Mesendoderm (in vitro differentiated cells): ENCODE measurements around the gene AP4M1.

Source experiments
- DNase-seq: peaks from one replicate; pipeline ENCODE4 v3.0.0; 2013
- H2AK5ac ChIP-seq: 2 replicates; pipeline ENCODE4 v1.6.1; 2013; ENCODE audit warnings: low read length, inconsistent platforms
- H2BK120ac ChIP-seq: 2 replicates; pipeline ENCODE4 v1.6.1; 2013; ENCODE audit warnings: low read depth, mild to moderate bottlenecking, low read length, moderate library complexity, mixed read lengths
- H2BK15ac ChIP-seq: replicated peaks from 2 replicates; pipeline ENCODE4 v1.6.1; 2013; ENCODE audit warnings: low read depth, mild to moderate bottlenecking, moderate library complexity
- H2BK5ac ChIP-seq: 2 replicates; pipeline ENCODE4 v1.6.1; 2013; ENCODE audit warnings: low read length, inconsistent platforms
- H3K18ac ChIP-seq: 2 replicates; pipeline ENCODE4 v1.6.1; 2013; ENCODE audit warnings: mild to moderate bottlenecking, low read length, mixed read lengths
- H3K23ac ChIP-seq: one replicate; pipeline ENCODE4 v1.6.1; 2013; ENCODE audit warnings: low read length
- H3K27ac ChIP-seq: 2 replicates; pipeline ENCODE4 v1.5.1; 2013; ENCODE audit warnings: low read depth, mild to moderate bottlenecking, inconsistent platforms, low read length, moderate library complexity
- H3K27me3 ChIP-seq: 2 replicates; pipeline ENCODE4 v1.6.1; 2013; ENCODE audit warnings: low read length, control low read depth, mild to moderate bottlenecking, inconsistent platforms; ENCODE audit not compliant: insufficient read depth, poor library complexity
- H3K36me3 ChIP-seq: 2 replicates; pipeline ENCODE4 v1.6.1; 2013; ENCODE audit warnings: low read length, inconsistent platforms; ENCODE audit not compliant: control insufficient read depth, insufficient read depth
- H3K4ac ChIP-seq: one replicate; pipeline ENCODE4 v1.6.1; 2013; ENCODE audit warnings: low read depth, mild to moderate bottlenecking, low read length, moderate library complexity
- H3K4me1 ChIP-seq: 2 replicates; pipeline ENCODE4 v1.6.1; 2013; ENCODE audit warnings: low read depth, low read length, inconsistent platforms; ENCODE audit not compliant: control insufficient read depth
- H3K4me2 ChIP-seq: 2 replicates; pipeline ENCODE4 v1.6.1; 2013; ENCODE audit warnings: low read length
- H3K4me3 ChIP-seq: 2 replicates; pipeline ENCODE4 v1.5.1; 2013; ENCODE audit warnings: mild to moderate bottlenecking, low read length
- H3K56ac ChIP-seq: one replicate; pipeline ENCODE4 v1.6.1; 2013; ENCODE audit warnings: low read length
- H3K79me1 ChIP-seq: 2 replicates; pipeline ENCODE4 v1.6.1; 2013; ENCODE audit warnings: low read length, inconsistent platforms
- H3K79me2 ChIP-seq: 2 replicates; pipeline ENCODE4 v1.6.1; 2013; ENCODE audit warnings: mild to moderate bottlenecking, low read length; ENCODE audit not compliant: control insufficient read depth, insufficient read depth
- H3K9ac ChIP-seq: 2 replicates; pipeline ENCODE4 v1.6.1; 2013; ENCODE audit warnings: low read length, inconsistent platforms
- H4K5ac ChIP-seq: one replicate; pipeline ENCODE4 v1.6.1; 2013; ENCODE audit warnings: low read length
- H4K8ac ChIP-seq: one replicate; pipeline ENCODE4 v1.6.1; 2013; ENCODE audit warnings: low read depth, mild to moderate bottlenecking, control low read depth, low read length, moderate library complexity
- WGBS: extraction: QIAGEN DNeasy Blood & Tissue Kit; methylation state at CpG from one replicate; pipeline ENCODE4 v1.1.7; 2013; ENCODE audit warnings: low lambda C conversion rate, missing lambda C conversion rate; ENCODE audit not compliant: insufficient coverage; ENCODE audit errors: extremely low coverage; 5-methylcytosine and 5-hydroxymethylcytosine counted together

AP4M1 gene

DNA sequence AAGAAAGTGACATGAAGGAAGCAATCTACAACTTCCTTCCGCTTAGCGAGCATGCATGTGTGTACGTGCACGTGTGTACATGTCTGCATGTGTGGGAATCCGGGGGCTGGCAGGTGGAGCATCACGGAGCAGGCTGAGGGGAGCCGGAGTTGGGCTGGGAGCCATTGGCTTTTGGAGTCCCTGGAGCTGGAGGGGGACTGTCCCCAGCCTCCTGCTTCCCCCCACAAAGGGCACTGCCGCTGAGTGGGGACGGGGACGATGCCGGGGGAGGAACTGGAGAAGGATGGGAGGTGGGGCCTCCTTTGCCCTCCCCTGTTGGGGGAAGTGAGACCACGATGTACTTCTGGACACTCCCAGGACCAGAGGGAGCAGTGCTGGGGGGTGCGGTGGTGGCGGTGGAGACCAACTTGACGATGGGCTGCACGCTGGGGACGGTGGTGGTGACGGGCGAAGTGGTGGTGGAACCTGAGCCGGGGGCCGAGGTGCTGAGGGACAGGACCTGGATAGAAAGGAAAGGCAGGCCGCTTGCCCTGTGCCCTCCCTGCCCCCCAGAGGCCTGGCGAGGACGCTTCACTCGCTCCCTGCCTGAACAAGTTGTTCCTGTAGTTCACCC, 5.8 kb downstream of the AP4M1 start:
- Histone ChIP-seq H3K4me1 (no peaks in the 10 kb centered on the region), H3K79me1 (peaks cover 4% of the 10 kb centered on the region), H2BK5ac (no peak overlapping the region), H3K27me3 (no peaks in the 10 kb centered on the region), H2BK120ac (no peak overlapping the region), H3K36me3 (peaks cover 3% of the 10 kb centered on the region), H3K4ac (no peak overlapping the region), H4K5ac (no peak overlapping the region), H3K18ac (no peak overlapping the region), H3K9ac (no peak overlapping the region), H2BK15ac (no peak overlapping the region), H3K79me2 (peaks cover 2% of the 10 kb centered on the region), H4K8ac (no peak overlapping the region), H3K23ac (no peak overlapping the region), H2AK5ac (no peak overlapping the region), H3K56ac (no peak overlapping the region), H3K4me3 (no peak overlapping the region), H3K4me2 (no peak overlapping the region), H3K27ac (no peak overlapping the region)
- WGBS: no CpG with 5 or more reads among the region's 25 CpGs
- no peak for DNase-seq

- H3K56ac ChIP-seq: no peak overlapping the region
- H3K18ac ChIP-seq: no peak overlapping the region
- no peak overlapping the region for H2AK5ac ChIP-seq
- H3K27me3 ChIP-seq: no peaks in the 10 kb centered on the region
- H3K9ac ChIP-seq: no peak overlapping the region
- H3K36me3 ChIP-seq: peaks cover 3% of the 10 kb centered on the region
- peaks cover 2% of the 10 kb centered on the region for H3K79me1 ChIP-seq
- no peak overlapping the region for H3K23ac ChIP-seq
- no peak overlapping the region for H4K8ac ChIP-seq
- no peak overlapping the region for H3K4ac ChIP-seq
- H3K27ac ChIP-seq: no peak overlapping the region
- DNase-seq: no peak
- H3K4me3 ChIP-seq: no peak overlapping the region
- no peak overlapping the region for H2BK15ac ChIP-seq
- H3K79me2 ChIP-seq: no peaks in the 10 kb centered on the region
- no peaks in the 10 kb centered on the region for H3K4me1 ChIP-seq
- no peak overlapping the region for H2BK5ac ChIP-seq
- H3K4me2 ChIP-seq: no peak overlapping the region
- H4K5ac ChIP-seq: no peak overlapping the region
- H2BK120ac ChIP-seq: no peak overlapping the region
- no CpG with 5 or more reads among the region's 11 CpGs for WGBS
Observed at GRCh38 chr7:100107890-100108289, 6.4 kb downstream of the AP4M1 start.

DNA sequence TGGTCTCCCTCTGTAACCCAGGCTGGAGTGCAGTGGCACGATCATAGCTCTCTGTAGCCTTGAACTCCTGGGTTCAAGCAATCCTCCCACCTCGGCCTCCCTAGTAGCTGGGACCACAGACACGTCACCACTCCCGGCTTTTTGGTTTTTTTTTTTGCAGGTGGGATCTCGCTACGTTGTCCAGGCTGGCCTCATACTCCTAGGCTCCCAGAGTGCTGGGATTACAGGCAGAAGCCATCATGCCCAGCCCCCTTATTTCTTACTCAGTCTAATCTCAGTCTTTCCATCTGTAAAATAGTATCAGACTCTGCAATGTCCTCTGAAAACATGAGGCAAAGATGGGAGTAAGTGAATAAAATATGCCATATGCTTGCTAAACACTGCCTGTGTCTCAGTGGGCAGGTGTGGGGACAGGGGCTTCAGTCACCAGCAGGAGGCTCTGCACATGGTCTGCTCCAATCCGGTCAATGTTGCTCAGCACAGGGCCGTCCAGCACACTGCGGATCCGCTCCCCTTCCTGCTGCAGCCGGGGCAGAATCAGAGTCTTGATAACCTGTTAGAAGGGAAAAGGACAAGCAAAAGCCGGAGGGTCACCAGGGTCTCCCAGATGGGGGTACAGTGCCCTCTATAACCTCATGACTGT, 8.2 kb downstream of the AP4M1 start:
- H3K79me1 ChIP-seq: no peaks in the 10 kb centered on the region
- no peak overlapping the region for H2BK5ac ChIP-seq
- H3K36me3 ChIP-seq: peaks cover 3% of the 10 kb centered on the region
- no peak overlapping the region for H2BK15ac ChIP-seq
- no peaks in the 10 kb centered on the region for H3K27me3 ChIP-seq
- no peak overlapping the region for H3K23ac ChIP-seq
- no peak overlapping the region for H3K4ac ChIP-seq
- no peak overlapping the region for H2BK120ac ChIP-seq
- no peak overlapping the region for H3K9ac ChIP-seq
- no peak overlapping the region for H3K4me2 ChIP-seq
- no peak overlapping the region for H3K18ac ChIP-seq
- H3K4me3 ChIP-seq: no peak overlapping the region
- no peak for DNase-seq
- H3K56ac ChIP-seq: no peak overlapping the region
- no CpG with 5 or more reads among the region's 12 CpGs for WGBS
- H4K5ac ChIP-seq: no peak overlapping the region
- H3K4me1 ChIP-seq: no peaks in the 10 kb centered on the region
- no peak overlapping the region for H4K8ac ChIP-seq
- H2AK5ac ChIP-seq: no peak overlapping the region
- no peak overlapping the region for H3K27ac ChIP-seq
- no peaks in the 10 kb centered on the region for H3K79me2 ChIP-seq

DNA sequence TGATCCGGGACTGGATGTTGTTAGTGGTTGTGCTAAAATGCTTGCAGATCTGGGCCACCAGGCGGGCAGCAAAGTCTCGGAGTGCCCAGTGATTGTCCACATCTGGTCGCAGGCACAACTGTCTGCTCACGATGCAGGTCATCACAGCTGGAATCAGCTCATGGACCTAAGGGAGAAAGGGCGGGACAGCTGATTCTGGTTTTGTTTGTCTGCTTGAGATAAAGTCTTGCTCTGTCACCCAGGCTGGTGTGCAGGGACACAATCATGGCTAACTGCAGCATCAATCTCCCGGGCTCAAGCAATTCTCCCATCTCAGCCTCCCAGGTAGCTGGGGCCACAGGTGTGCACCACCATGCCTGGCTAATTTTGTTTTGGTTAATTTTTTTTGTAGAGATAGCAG, 9.7 kb downstream of the AP4M1 start:
- no CpG with 5 or more reads among the region's 7 CpGs for WGBS
- H2BK15ac ChIP-seq: no peak overlapping the region
- H3K23ac ChIP-seq: no peak overlapping the region

DNA sequence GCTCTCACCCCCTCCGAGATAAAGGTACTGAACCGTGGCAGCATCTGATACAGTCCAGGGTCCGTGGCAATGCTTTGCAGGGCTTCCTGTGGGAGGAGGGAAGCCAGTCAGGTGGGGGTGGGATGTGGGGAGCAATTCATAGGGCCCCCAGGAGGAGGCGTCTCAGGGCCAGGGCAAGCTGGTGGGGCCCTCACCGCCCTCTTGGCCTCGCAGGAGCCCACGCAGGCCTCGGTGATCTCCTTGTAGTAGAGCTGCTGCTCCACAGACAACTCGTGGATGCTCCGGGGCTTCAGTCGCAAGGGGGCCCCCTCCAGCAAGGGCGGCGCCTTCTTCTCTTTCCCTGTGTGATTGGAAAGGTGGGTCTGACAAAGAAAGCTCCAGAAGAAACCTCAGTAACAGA, 10.5 kb downstream of the AP4M1 start:
- Histone ChIP-seq H3K4ac (no peak overlapping the region), H3K36me3 (peaks cover 1% of the 10 kb centered on the region), H3K27ac (no peak overlapping the region), H3K56ac (no peak overlapping the region), H4K5ac (no peak overlapping the region), H3K18ac (no peak overlapping the region), H4K8ac (no peak overlapping the region), H3K79me2 (no peaks in the 10 kb centered on the region), H2BK120ac (no peak overlapping the region), H2BK15ac (no peak overlapping the region), H3K4me3 (no peak overlapping the region), H2BK5ac (no peak overlapping the region), H3K27me3 (no peaks in the 10 kb centered on the region), H3K4me2 (no peak overlapping the region), H2AK5ac (no peak overlapping the region), H3K9ac (no peak overlapping the region), H3K79me1 (no peaks in the 10 kb centered on the region), H3K23ac (no peak overlapping the region), H3K4me1 (no peaks in the 10 kb centered on the region)
- no peak for DNase-seq
- no CpG with 5 or more reads among the region's 13 CpGs for WGBS

More for the DNA sequence above, 9.7 kb downstream of the AP4M1 start:
- Histone ChIP-seq H2AK5ac (no peak overlapping the region), H3K27ac (no peak overlapping the region), H3K4me2 (no peak overlapping the region), H2BK5ac (no peak overlapping the region), H3K18ac (no peak overlapping the region), H3K56ac (no peak overlapping the region), H3K4me3 (no peak overlapping the region), H3K4ac (no peak overlapping the region), H2BK120ac (no peak overlapping the region), H3K9ac (no peak overlapping the region), H3K27me3 (no peaks in the 10 kb centered on the region), H4K5ac (no peak overlapping the region), H3K4me1 (no peaks in the 10 kb centered on the region), H3K79me1 (no peaks in the 10 kb centered on the region), H4K8ac (no peak overlapping the region), H3K79me2 (no peaks in the 10 kb centered on the region), H3K36me3 (peaks cover 3% of the 10 kb centered on the region)
- DNase-seq: no peak

DNA sequence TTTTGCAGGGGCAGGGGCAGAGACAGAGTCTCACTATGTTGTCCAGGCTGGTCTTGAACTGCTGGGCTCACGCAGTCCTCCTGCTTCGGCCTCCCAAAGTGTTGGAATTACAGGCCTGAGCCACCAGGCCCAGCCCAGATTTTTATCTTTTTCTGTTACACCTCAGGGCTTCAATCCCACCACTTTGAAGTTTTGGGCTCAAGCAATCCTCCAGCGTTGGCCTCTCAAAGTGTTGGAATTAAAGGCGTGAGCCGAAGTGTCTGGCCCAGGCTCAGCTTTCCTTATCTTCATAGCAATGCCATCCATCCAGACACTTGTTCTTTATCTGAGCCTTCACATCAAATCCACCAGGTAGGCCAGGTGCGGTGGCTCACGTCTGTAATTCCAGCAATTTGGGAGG, 13.6 kb downstream of the AP4M1 start:
- DNase-seq: no peak
- H3K79me2 ChIP-seq: peaks cover 3% of the 10 kb centered on the region
- WGBS: no CpG with 5 or more reads among the region's 7 CpGs
- H3K18ac ChIP-seq: no peak overlapping the region
- H3K56ac ChIP-seq: no peak overlapping the region
- H3K4me3 ChIP-seq: no peak overlapping the region
- no peak overlapping the region for H3K4ac ChIP-seq
- H3K9ac ChIP-seq: no peak overlapping the region
- H2BK120ac ChIP-seq: no peak overlapping the region
- no peak overlapping the region for H3K27ac ChIP-seq
- H3K79me1 ChIP-seq: peaks cover 3% of the 10 kb centered on the region
- no peak overlapping the region for H2BK15ac ChIP-seq
- no peak overlapping the region for H4K8ac ChIP-seq
- no peaks in the 10 kb centered on the region for H3K4me1 ChIP-seq
- no peaks in the 10 kb centered on the region for H3K36me3 ChIP-seq
- no peaks in the 10 kb centered on the region for H3K27me3 ChIP-seq
- H3K4me2 ChIP-seq: no peak overlapping the region
- no peak overlapping the region for H2BK5ac ChIP-seq
- H2AK5ac ChIP-seq: no peak overlapping the region
- H3K23ac ChIP-seq: no peak overlapping the region
- H4K5ac ChIP-seq: no peak overlapping the region
